Neural cell (in vitro differentiated cells): ENCODE measurements around the gene DPF3.

Experiments
- EP300 ChIP-seq: fragments of 450-650 bp; conservative IDR thresholded peaks from 2 replicates; pipeline ENCODE4 v1.6.1; 2014; ENCODE audit warnings: antibody characterized with exemption, mild to moderate bottlenecking, moderate library complexity; ENCODE audit not compliant: poor library complexity, severe bottlenecking
- EZH2 ChIP-seq: fragments of 200-600, 300-800 bp; shearing (Covaris generic), sonication (generic); IDR thresholded peaks from 2 replicates; pipeline ENCODE4 v1.6.1; 2014; ENCODE audit warnings: antibody characterized with exemption, low read length, borderline replicate concordance, mild to moderate bottlenecking; ENCODE audit not compliant: insufficient read depth, poor library complexity, severe bottlenecking
- MXI1 ChIP-seq: fragments of 450-650 bp; conservative IDR thresholded peaks from 2 replicates; pipeline ENCODE4 v1.6.1; 2014; ENCODE audit warnings: antibody characterized with exemption, mild to moderate bottlenecking; ENCODE audit not compliant: poor library complexity, severe bottlenecking
- TF ChIP-seq, protein P1 (sequence below): fragments of 450-650 bp; IDR thresholded peaks from 2 replicates; pipeline ENCODE4 v1.5.1; 2014; ENCODE audit warnings: antibody characterized with exemption, mild to moderate bottlenecking, moderate library complexity; ENCODE audit not compliant: poor library complexity, severe bottlenecking

DNA sequence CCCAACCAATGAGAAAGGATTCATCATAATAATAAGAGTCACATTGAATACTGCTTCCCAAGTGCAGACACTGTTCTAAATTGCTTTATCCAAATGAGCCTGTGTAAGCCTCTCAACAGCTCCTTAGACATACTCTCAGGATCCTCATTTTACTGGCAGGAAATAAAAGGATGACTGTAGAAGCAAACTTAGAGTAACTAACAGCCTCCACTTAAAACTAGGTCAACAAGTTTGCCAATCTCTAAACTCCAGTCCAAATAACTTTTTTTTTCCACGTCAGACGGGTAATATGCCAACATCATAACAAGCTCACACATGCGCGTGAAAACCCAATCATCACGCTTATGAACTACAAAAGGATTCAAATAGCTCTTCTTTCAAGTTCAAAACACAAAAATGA is 15.3 kb upstream of the DPF3 start:
- TF ChIP-seq, protein P1, sequence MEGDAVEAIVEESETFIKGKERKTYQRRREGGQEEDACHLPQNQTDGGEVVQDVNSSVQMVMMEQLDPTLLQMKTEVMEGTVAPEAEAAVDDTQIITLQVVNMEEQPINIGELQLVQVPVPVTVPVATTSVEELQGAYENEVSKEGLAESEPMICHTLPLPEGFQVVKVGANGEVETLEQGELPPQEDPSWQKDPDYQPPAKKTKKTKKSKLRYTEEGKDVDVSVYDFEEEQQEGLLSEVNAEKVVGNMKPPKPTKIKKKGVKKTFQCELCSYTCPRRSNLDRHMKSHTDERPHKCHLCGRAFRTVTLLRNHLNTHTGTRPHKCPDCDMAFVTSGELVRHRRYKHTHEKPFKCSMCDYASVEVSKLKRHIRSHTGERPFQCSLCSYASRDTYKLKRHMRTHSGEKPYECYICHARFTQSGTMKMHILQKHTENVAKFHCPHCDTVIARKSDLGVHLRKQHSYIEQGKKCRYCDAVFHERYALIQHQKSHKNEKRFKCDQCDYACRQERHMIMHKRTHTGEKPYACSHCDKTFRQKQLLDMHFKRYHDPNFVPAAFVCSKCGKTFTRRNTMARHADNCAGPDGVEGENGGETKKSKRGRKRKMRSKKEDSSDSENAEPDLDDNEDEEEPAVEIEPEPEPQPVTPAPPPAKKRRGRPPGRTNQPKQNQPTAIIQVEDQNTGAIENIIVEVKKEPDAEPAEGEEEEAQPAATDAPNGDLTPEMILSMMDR = no peak
- TF ChIP-seq EZH2 = no peak
- TF ChIP-seq EP300 = no peak
- no peak for TF ChIP-seq MXI1
